Measurements from ENCODE around the gene TCF12. TPM values are rescaled to one million over a fixed set of nuclear protein-coding genes. Genes with fewer than 3 reads are reported as not detected.
A peak's percentile ranks its signal among the peaks of the same experiment; 100 is the strongest.

TCF12 gene
- total and polyA plus RNA-seq, 2 donors (not counting 3 experiments of a cell fraction or from before 2014, with no cell fraction given) = 72.1 to 133 TPM

DNA sequence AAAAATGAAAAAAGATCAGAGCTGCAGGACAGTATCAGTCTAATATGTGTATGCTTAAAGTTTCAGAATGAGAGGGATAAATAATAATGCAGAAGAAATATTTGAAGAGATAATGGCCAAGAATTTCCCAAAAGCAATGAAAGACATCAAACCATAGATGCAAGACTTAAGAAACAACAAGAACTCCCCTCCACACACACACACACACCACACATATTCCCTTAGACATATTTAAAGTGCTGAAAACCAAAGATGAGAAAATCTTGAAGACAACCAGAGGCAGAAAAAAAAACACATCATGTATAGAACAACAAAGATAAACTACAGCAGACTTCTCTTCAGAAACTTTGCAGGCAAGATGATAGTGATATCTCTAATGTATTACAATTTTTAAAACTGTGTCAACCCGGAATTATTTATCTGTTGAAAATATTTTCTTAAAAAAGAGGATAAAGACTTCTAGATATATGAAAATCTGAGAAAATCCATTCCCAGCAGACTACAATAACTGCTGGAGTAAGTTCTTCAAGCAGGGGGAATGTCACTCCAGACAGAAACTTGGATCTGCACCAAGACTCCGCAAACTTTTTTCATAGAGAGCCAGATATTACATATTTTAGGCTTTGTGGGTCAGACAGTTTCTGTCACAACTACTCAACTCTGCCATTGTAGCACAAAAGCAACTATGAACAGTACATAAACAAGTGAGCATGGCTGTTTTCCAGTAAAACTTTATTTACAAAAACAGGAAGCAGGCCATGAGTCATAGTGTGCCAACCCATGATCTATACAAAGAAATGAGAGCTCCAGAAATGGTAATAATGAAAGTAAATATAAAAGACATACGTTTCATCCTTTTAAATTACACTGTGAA lies 234.5 kb downstream of the TCF12 start:
- Histone ChIP-seq H3K27ac (ENCODE audit: insufficient read depth, low read depth, low read length) (peak overlapping the region; percentile 70), H3K36me3 (ENCODE audit: control insufficient read depth in 2 of 2, extremely low read depth in 1 of 2, insufficient read depth in 2 of 2, low read length in 2 of 2) (no peaks in the 10 kb centered on the region), H3K9me1 (replicated peaks; ENCODE audit: control insufficient read depth, extremely low read depth, insufficient read depth, low read length) (no peaks in the 10 kb centered on the region), H3K27me3 (ENCODE audit: control insufficient read depth in 2 of 2, insufficient read depth in 2 of 2, low read length in 2 of 2) (no peaks in the 10 kb centered on the region), H3K79me2 (ENCODE audit: control insufficient read depth, insufficient read depth, low read length) (peaks cover 15% of the 10 kb centered on the region), H2AFZ (ENCODE audit: low read depth, low read length) (no peak overlapping the region), H4K20me1 (replicated peaks; ENCODE audit: control insufficient read depth, extremely low read depth, insufficient read depth, low read length) (no peaks in the 10 kb centered on the region), H3K9ac (replicated peaks; ENCODE audit: extremely low read depth, insufficient read depth, low read length) (peak overlapping the region; percentile 38), H3K4me3 (replicated peaks in 1 of 3; ENCODE audit: insufficient read depth in 1 of 3, low read depth in 1 of 3, low read length in 3 of 3) (peak overlapping the region in 1 of 3 experiments; percentile 48), H3K9me3 (replicated peaks; ENCODE audit: control insufficient read depth, insufficient read depth, low read length) (no peaks in the 10 kb centered on the region), H3K4me1 (ENCODE audit: control insufficient read depth, extremely low read depth, insufficient read depth, low read length) (peaks cover 33% of the 10 kb centered on the region), H3K4me2 (ENCODE audit: insufficient read depth, low read length) (peak overlapping the region; percentile 87)
- CTCF ChIA-PET = interaction anchor here (0.7 to 2.7 kb wide), 9 partner anchors 9 to 389 kb away, joined by 3 to 13 read pairs (median 4); no protein-coding TSS in a partner anchor
- peak; percentile 88 for TF ChIP-seq FOS (IDR thresholded peaks at IDR 0.05; ENCODE audit: borderline replicate concordance, insufficient read depth, low read length)
- TF ChIP-seq CTCF (IDR thresholded peaks at IDR 0.05; ENCODE audit: extremely low read depth in 1 of 2, insufficient read depth in 1 of 2, low read depth in 1 of 2, low read length in 2 of 2) = no peak
- TF ChIP-seq EZH2 (IDR thresholded peaks at IDR 0.05; ENCODE audit: borderline replicate concordance, low read depth, low read length, severe bottlenecking) = no peak
- TF ChIP-seq JUN (IDR thresholded peaks at IDR 0.05; ENCODE audit: borderline replicate concordance, insufficient read depth, insufficient read length, low read depth) = peak; percentile 92
- DNase-seq (ENCODE audit: low read depth, low spot score) = peak; percentile 91
- POLR2A ChIA-PET = interaction anchor here (0.7 kb wide), 1 partner anchor 43 kb away, joined by 3 read pairs; no protein-coding TSS in a partner anchor
- dilution Hi-C loops (cut with MboI; ENCODE audit: extremely low pct_ligation_motif_present, low sequenced_read_pairs) (no loop called here), intact Hi-C loops (cut with micrococcal nuclease) (no loop called here)
- no TSS peak for BruUV-seq (replicated peaks)
- FAIRE-seq = peak; percentile 73
